ENCODE measurements around the gene ENOX1. TPM values are rescaled to one million over a fixed set of nuclear protein-coding genes. Genes with fewer than 3 reads are reported as not detected.

ENOX1 gene
- total RNA-seq, 1 donor from 2014 or later: 3.0 TPM

DNA sequence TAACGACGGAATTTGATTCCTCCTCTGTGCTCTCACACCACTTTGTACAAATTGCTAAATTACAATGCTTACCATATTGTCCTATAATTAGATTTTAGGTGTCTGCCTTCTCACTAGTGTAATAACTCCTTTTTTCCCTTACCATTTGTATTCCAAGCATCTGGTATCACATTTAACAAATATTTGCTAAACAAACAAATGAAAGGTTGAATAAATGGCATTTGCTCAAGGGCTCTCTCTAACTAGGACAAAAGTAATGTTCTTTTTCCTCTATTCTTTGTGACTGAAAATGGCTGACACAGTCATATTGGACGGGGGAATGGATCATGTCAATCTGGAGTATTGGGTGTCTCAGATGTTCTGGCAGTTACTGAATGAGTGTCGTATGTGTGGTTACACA is 99.7 kb downstream of the ENOX1 start:
- no peak overlapping the region for H3K27ac Mint-ChIP-seq
- no peaks in the 10 kb centered on the region for H3K27me3 Mint-ChIP-seq (ENCODE audit: low read depth)
- H3K4me3 Mint-ChIP-seq: no peak overlapping the region
- TF ChIP-seq CTCF (IDR thresholded peaks at IDR 0.05; ENCODE audit: unreplicated experiment): no peak
- no peaks in the 10 kb centered on the region for H3K36me3 Mint-ChIP-seq
- no peaks in the 10 kb centered on the region for H3K9me3 Mint-ChIP-seq
- peaks cover 7% of the 10 kb centered on the region for H3K4me1 Mint-ChIP-seq
- no peak for DNase-seq (ENCODE audit: low spot score in 2 of 2, unreplicated experiment in 2 of 2)

GRCh38 chr13:43686557-43686956 is 100.2 kb downstream of the ENOX1 start:
- H3K4me3 Mint-ChIP-seq: no peak overlapping the region
- H3K27me3 Mint-ChIP-seq (ENCODE audit: low read depth): no peaks in the 10 kb centered on the region
- TF ChIP-seq CTCF (IDR thresholded peaks at IDR 0.05; ENCODE audit: unreplicated experiment): no peak
- H3K4me1 Mint-ChIP-seq: peaks cover 7% of the 10 kb centered on the region
- DNase-seq (ENCODE audit: low spot score in 2 of 2, unreplicated experiment in 2 of 2): no peak
- H3K36me3 Mint-ChIP-seq: no peaks in the 10 kb centered on the region
- H3K9me3 Mint-ChIP-seq: no peaks in the 10 kb centered on the region
- H3K27ac Mint-ChIP-seq: no peak overlapping the region

DNA sequence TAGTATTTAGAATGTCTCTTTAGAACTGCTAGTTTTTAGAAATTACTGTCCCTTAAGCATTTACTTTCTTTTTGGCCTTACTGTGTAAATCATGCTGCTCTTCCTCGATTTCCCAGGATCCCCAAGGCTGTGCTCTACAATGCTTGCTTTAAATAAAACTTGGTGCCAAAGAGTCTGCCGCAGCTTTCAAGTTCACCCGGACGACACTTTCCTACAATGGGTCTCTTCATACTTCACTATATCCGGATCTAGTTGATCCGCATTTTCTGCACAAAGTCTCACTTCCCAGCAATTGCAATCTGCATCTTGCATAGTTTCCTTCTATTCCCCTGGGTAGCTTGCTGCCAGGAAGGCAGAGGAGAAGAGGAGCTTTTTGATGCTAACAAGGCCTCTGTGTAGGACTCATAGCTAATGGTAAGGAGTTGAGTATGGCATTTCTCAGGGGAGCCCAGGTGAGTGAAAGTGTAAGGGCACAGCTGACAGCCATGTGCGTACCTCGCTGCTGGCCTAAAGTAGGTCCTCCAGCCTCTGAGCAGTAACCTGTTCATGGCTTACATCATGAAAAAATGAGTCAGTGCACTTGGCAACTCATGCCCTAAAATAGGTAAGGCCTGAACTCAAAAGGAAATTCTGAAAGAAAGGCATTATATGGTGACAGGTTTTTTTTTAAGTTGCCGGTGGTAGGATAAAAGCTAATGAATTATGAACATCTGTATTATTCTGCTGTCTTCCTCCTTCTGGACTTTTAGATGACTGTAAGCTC is 101.6 kb downstream of the ENOX1 start:
- Mint-ChIP-seq H3K27ac (no peak overlapping the region), H3K27me3 (ENCODE audit: low read depth) (no peaks in the 10 kb centered on the region), H3K4me1 (peaks cover 7% of the 10 kb centered on the region), H3K36me3 (no peaks in the 10 kb centered on the region), H3K9me3 (no peaks in the 10 kb centered on the region), H3K4me3 (no peak overlapping the region)
- no peak for TF ChIP-seq CTCF (IDR thresholded peaks at IDR 0.05; ENCODE audit: unreplicated experiment)
- DNase-seq (ENCODE audit: low spot score in 2 of 2, unreplicated experiment in 2 of 2): no peak

- Mint-ChIP-seq H3K4me1 (peaks cover 7% of the 10 kb centered on the region), H3K27ac (no peak overlapping the region), H3K27me3 (ENCODE audit: low read depth) (no peaks in the 10 kb centered on the region), H3K4me3 (no peak overlapping the region), H3K9me3 (no peaks in the 10 kb centered on the region), H3K36me3 (no peaks in the 10 kb centered on the region)
- DNase-seq (ENCODE audit: low spot score in 2 of 2, unreplicated experiment in 2 of 2): no peak
- TF ChIP-seq CTCF (IDR thresholded peaks at IDR 0.05; ENCODE audit: unreplicated experiment): no peak
Observed at GRCh38 chr13:43682701-43683100, 104.1 kb downstream of the ENOX1 start.

GRCh38 chr13:43676320-43676719 is 110.5 kb downstream of the ENOX1 start:
- no peak for DNase-seq (ENCODE audit: low spot score in 2 of 2, unreplicated experiment in 2 of 2)

More at GRCh38 chr13:43676320-43676719, 110.5 kb downstream of the ENOX1 start:
- Mint-ChIP-seq H3K36me3 (no peaks in the 10 kb centered on the region), H3K27me3 (ENCODE audit: low read depth) (no peaks in the 10 kb centered on the region), H3K4me1 (no peaks in the 10 kb centered on the region), H3K4me3 (no peak overlapping the region), H3K9me3 (peaks cover 7% of the 10 kb centered on the region), H3K27ac (no peak overlapping the region)
- TF ChIP-seq CTCF (IDR thresholded peaks at IDR 0.05; ENCODE audit: unreplicated experiment): no peak

All from mesothelial cell of epicardium (in vitro differentiated cells).